ENCODE measurements around the gene PRG3.
"Not testable (repeated sequence)": the region's sequence is repeated elsewhere in the genome, so short reads cannot be mapped to it uniquely, and the experiment has no call there.

Gene PRG3

GRCh38 chr11:57364851-57365660, 15.9 kb downstream of the PRG3 start:
- DNase-seq (ENCODE audit: extremely low read depth, insufficient read length): no peak
- H3K27me3 ChIP-seq (replicated peaks; ENCODE audit: control insufficient read depth, insufficient read depth, low read length): no peaks in the 10 kb centered on the region; the same call in 1 of the 2 replicates
- no peaks in the 10 kb centered on the region for H3K36me3 ChIP-seq (ENCODE audit: control insufficient read depth, insufficient read depth, low read length)
- no peak for TF ChIP-seq CTCF (IDR thresholded peaks at IDR 0.05; ENCODE audit: insufficient read depth, low read length, poor library complexity, severe bottlenecking)
- no peak overlapping the region for H3K4me3 ChIP-seq (replicated peaks; ENCODE audit: low read depth, low read length)

GRCh38 chr11:57363131-57364080, 17.5 kb downstream of the PRG3 start:
- no peak for DNase-seq (ENCODE audit: extremely low read depth, insufficient read length)
- no peaks in the 10 kb centered on the region; the same call in none of the 2 replicates for H3K27me3 ChIP-seq (replicated peaks; ENCODE audit: control insufficient read depth, insufficient read depth, low read length)
- no peak for TF ChIP-seq CTCF (IDR thresholded peaks at IDR 0.05; ENCODE audit: insufficient read depth, low read length, poor library complexity, severe bottlenecking)
- no peak overlapping the region for H3K4me3 ChIP-seq (replicated peaks; ENCODE audit: low read depth, low read length)
- no peaks in the 10 kb centered on the region for H3K36me3 ChIP-seq (ENCODE audit: control insufficient read depth, insufficient read depth, low read length)

- Histone ChIP-seq H3K27me3 (replicated peaks; ENCODE audit: control insufficient read depth, insufficient read depth, low read length) (no peaks in the 10 kb centered on the region; the same call in none of the 2 replicates), H3K36me3 (ENCODE audit: control insufficient read depth, insufficient read depth, low read length) (no peaks in the 10 kb centered on the region), H3K4me3 (replicated peaks; ENCODE audit: low read depth, low read length) (no peak overlapping the region)
- no peak for DNase-seq (ENCODE audit: extremely low read depth, insufficient read length)
- no peak for TF ChIP-seq CTCF (IDR thresholded peaks at IDR 0.05; ENCODE audit: insufficient read depth, low read length, poor library complexity, severe bottlenecking)
Observed at GRCh38 chr11:57361926-57362325, 19.0 kb downstream of the PRG3 start.

- not testable (repeated sequence) for H3K4me3 ChIP-seq (replicated peaks; ENCODE audit: low read depth, low read length); H3K36me3 ChIP-seq (ENCODE audit: control insufficient read depth, insufficient read depth, low read length); H3K27me3 ChIP-seq (replicated peaks; ENCODE audit: control insufficient read depth, insufficient read depth, low read length); DNase-seq (ENCODE audit: extremely low read depth, insufficient read length)
Observed at GRCh38 chr11:57361420-57361819, 19.5 kb downstream of the PRG3 start.

GRCh38 chr11:57360991-57361390, 20.0 kb downstream of the PRG3 start:
- no peak for TF ChIP-seq CTCF (IDR thresholded peaks at IDR 0.05; ENCODE audit: insufficient read depth, low read length, poor library complexity, severe bottlenecking)

More at GRCh38 chr11:57360991-57361390, 20.0 kb downstream of the PRG3 start:
- Histone ChIP-seq H3K27me3 (replicated peaks; ENCODE audit: control insufficient read depth, insufficient read depth, low read length) (no peaks in the 10 kb centered on the region; the same call in none of the 2 replicates), H3K36me3 (ENCODE audit: control insufficient read depth, insufficient read depth, low read length) (no peaks in the 10 kb centered on the region), H3K4me3 (replicated peaks; ENCODE audit: low read depth, low read length) (no peak overlapping the region)
- no peak for DNase-seq (ENCODE audit: extremely low read depth, insufficient read length)

Measured in GM06990 (cell line).